Measurements from ENCODE around the gene TTC7B. TPM values are rescaled to one million over a fixed set of nuclear protein-coding genes. Genes with fewer than 3 reads are reported as not detected.

Gene TTC7B
- total and polyA plus RNA-seq, 2 of the 13 experiments (the other 11 are each of a cell fraction or from before 2014, with no cell fraction given): 1.3 to 3.2 TPM

GRCh38 chr14:90643982-90644670, 172.1 kb downstream of the TTC7B start:
- Histone ChIP-seq H3K4me2 (ENCODE audit: low read depth, low read length) (no peak overlapping the region), H3K36me3 (replicated peaks in 1 of 2; ENCODE audit: control insufficient read depth in 1 of 2, insufficient read depth in 2 of 2, low read length in 2 of 2) (no peaks in the 10 kb centered on the region), H3K9ac (ENCODE audit: insufficient read depth, low read depth, low read length) (no peak overlapping the region), H2AFZ (ENCODE audit: low read length) (no peak overlapping the region), H3K4me3 (replicated peaks in 1 of 3; ENCODE audit: insufficient read depth in 1 of 3, low read depth in 2 of 3, low read length in 3 of 3) (no peak overlapping the region), H3K27me3 (ENCODE audit: control insufficient read depth in 1 of 2, insufficient read depth in 2 of 2, low read length in 2 of 2) (no peaks in the 10 kb centered on the region), H3K79me2 (ENCODE audit: insufficient read depth, low read length) (no peaks in the 10 kb centered on the region), H4K20me1 (ENCODE audit: insufficient read depth, low read length) (no peaks in the 10 kb centered on the region), H3K4me1 (ENCODE audit: insufficient read depth, low read length) (peaks cover 44% of the 10 kb centered on the region), H3K27ac (ENCODE audit: extremely low read length, insufficient read depth, low read length) (no peak overlapping the region), H3K9me3 (ENCODE audit: low read length) (no peaks in the 10 kb centered on the region)
- ATAC-seq: no peak
- FAIRE-seq: no peak
- TF ChIP-seq ZSCAN31 (CRISPR knock-in tag; IDR thresholded peaks at IDR 0.05; ENCODE audit: low read depth) (no peak), ZNF550 (CRISPR knock-in tag; IDR thresholded peaks at IDR 0.05; ENCODE audit: borderline replicate concordance) (no peak), MLXIP (CRISPR knock-in tag; IDR thresholded peaks at IDR 0.05; ENCODE audit: borderline replicate concordance) (no peak), ZNF24 (IDR thresholded peaks at IDR 0.05) (no peak), TCF12 (IDR thresholded peaks at IDR 0.05) (no peak), TCF12 (CRISPR knock-in tag; IDR thresholded peaks at IDR 0.05) (no peak), IRF2 (CRISPR knock-in tag; IDR thresholded peaks at IDR 0.05) (no peak), ZNF562 (CRISPR knock-in tag; IDR thresholded peaks at IDR 0.05; ENCODE audit: borderline replicate concordance) (no peak)
- intact Hi-C loops (cut with micrococcal nuclease; ENCODE audit: unreplicated experiment): no loop called here
- POLR2A ChIA-PET: no interaction called here
- in situ Hi-C loops (cut with HindIII; ENCODE audit: extremely low pct_ligation_motif_present, low pct_unique_long_range_greater_than_20kb): no loop called here
- CTCF ChIA-PET (ENCODE audit: low intra/inter-chr PET ratio, low total read pairs): no interaction called here
- no peak for DNase-seq (ENCODE audit: low spot score)
- 90% methylated on average over 9 of the region's 9 CpGs for WGBS (ENCODE audit: low lambda C conversion rate)
- no TSS peak for BruUV-seq (replicated peaks)
